ENCODE results near the gene SKI.
"Not testable (repeated sequence)": the region's sequence is repeated elsewhere in the genome, so short reads cannot be mapped to it uniquely, and the experiment has no call there.

The SKI gene

DNA sequence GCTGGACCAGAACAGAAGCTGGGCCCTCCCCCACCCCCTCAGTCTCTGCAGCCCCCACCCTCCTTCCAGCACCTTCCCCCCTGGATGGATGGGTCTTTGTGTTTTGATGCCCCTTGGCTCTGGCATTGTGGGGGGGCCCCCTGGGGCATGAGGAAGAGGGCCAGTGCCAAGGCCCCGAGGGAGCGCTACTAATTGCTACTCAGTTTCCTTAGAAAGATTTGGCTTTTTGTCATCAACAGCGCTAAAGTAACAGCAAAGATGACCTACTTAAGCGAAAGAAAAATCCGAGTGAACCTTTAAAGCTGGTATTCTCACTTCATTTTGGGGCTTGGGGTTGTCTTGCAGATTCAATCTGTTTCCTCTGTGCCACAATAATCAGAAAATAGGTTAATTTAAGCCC, 63.5 kb downstream of the SKI start:
- DNase-seq (ENCODE audit: low read depth, low spot score): no peak

DNA sequence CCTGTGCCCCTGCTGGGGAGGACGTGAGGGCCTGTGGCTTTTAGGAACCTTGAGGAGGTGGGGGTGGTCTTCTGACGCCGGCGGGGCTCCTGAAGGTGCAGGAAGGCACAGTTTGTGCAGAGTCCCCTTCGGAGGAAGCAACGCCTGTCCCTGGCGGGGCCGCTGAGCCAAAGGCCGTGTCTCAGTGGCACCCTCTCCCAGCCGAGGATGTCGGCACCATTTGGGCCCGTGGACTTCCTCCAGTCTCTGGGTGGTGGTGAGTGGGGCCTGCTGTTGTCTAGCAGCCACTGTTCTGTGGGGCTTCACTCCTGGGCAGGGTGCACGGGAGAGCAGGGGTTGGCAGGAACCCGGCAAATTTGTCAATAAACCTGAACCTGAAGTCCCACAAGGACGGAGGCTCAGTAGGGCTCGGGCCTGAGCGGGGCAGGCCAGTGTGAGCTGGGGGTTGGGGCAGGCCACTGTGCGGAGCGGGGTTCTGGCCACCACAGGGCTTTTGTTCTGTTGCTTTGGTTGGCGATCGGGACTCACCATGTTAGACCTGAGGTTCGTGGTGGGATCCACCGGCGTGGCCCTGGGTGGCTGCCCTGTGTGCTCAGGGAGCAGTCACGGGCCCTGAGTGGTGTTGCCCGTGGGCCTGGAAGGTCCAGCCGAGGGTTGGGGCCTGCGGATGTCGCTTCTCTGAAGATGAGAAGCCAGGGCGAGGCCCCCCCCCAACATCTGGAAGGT, 64.8 kb downstream of the SKI start:
- DNase-seq (ENCODE audit: low read depth, low spot score): no peak

DNA sequence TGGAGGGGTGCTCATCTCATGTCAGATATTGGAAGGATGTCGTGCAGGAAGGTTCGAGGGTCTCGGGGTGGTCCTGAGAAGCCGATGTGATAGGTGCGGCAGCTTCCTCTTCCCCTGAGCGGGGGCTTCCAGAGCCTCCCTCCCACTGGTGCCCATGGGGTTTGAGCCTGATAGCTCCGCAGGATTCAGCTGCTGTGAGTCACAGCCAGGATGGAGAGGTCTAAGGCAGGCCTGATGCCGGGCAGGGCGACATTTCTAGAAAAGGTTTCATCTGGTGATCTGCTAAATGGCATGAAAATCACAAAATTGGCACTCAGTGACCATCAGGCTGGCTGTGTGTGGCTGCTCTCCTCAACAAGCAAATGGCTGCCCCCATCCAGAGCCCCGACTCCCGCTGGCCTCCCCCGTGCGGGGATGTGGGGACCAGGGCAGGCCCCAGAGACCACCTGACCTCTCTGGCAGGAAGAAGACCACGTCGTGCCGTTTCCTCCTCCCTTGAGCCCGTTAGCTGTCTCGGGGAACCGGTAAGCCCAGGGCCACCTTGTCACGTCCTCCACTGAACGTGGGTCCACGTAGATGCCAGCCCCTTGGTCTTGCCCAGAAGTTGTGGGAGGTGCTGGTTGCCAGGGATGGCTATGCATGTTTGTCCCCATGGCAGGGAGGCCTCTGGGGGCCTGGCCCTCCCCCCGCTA, 66.1 kb downstream of the SKI start:
- no peak for DNase-seq (ENCODE audit: low read depth, low spot score)

DNA sequence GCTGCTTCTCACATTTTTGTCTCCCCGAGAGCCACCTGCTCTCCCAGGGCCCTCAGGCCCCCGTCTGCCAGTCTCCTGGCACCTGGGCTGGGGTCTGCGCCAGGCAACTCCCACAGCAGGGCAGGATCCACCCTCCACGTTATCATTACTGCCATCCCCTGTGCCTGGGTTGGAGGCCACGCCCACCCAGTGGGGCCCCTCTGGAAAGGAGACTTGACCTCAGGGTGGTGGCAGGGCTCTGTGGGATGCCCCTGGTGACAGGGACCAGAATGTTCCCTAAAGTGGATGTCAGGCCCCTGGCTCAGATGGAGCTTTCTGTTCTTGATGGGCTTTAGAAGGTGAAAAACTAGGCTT, 66.6 kb downstream of the SKI start:
- no peak for DNase-seq (ENCODE audit: low read depth, low spot score)

DNA sequence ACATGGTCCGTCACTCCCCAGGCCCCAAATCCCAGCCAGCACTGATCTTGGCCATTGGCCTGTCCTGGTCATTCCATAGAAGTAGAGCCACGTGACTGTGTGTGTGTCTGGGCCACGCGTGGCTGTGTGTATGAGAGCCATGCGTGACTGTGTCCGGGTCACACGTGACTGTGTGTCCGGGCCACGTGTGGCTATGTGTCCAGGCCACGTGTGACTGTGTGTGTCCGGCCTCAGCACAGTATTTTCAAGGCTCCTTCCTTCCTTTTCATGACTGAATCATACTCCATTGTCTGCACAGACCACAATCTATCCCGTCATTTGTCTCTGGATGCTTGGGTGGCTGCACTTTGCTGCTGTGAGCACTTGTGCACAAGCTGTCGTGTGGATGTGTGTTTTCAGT, 67.4 kb downstream of the SKI start:
- DNase-seq (ENCODE audit: low read depth, low spot score): no peak

DNA sequence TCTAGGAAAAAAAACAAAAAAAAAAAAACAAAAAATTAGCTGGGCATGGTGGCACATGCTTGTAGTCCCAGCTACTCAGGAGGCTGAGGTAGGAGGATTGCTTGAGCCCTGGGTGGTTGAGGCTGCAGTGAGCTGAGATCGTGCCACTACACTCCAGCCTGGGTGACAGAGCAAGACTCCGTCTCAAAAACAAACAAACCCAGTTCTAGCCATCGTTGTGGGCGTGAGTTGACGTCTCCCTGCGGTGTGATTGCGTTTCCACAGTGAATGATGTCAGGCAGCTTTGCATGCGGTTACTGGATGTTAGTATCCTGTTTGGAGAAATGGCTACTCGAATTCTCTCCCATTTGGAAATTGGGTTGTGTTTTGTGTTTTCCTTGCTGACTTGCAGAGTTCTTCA, 68.1 kb downstream of the SKI start:
- not testable (repeated sequence) for DNase-seq (ENCODE audit: low read depth, low spot score)

DNA sequence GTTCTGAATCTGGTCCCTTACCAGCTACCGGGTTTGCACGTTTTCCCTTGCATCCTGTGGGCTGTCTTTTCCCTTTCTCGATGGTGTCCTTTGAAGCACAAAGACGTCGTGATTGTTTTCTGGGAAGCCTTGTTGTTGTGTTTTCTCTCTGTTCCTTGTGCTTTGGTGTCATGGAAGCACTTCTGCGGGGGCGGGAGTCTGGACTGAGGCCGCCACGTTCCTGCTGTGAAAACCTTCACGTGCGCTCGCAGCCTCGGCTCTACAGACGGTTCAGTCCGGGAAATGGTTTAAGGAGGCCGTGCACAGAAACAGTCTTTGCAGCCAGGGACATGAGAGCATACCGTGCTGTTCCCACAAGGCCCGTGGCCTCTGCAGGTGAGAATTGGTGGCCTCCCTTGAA, 68.5 kb downstream of the SKI start:
- no peak for DNase-seq (ENCODE audit: low read depth, low spot score)

DNA sequence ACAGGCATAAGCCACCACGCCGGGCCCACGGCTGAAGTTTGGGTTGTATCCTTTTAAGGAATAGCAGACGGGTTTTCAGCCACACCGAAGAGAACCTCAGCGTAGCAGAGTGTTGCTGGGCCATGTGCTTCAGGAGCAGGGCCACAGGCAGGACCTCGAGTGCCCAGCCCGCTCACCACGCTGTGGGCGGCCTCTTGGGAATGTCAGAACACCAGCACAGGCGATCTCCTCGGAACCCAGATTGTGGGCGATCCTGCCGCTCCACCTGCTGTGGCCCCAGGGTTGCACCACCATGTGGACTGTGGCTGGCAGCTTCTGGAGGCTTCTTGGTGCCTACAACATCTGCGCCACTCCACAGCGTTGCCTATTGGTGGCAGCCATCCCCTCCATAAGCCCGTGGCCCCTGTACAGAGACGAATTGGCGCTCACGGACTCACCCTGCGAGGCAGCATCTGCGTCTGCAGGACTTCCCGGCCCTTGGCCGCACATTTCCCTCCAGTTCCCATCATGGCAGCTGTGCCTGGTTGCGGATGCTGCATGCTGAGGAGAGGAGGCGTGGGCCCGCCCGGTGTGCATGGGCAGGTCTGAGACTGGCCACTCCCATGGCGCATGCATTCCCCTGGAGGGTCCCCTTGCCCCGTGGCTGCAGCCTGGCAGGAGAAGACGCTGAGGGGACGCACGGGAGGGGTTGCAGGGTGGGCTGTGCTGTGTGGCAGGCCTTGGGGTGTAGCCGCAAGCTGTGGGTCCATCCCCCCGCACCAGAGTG, 69.3 kb downstream of the SKI start:
- DNase-seq (ENCODE audit: low read depth, low spot score): no peak

DNA sequence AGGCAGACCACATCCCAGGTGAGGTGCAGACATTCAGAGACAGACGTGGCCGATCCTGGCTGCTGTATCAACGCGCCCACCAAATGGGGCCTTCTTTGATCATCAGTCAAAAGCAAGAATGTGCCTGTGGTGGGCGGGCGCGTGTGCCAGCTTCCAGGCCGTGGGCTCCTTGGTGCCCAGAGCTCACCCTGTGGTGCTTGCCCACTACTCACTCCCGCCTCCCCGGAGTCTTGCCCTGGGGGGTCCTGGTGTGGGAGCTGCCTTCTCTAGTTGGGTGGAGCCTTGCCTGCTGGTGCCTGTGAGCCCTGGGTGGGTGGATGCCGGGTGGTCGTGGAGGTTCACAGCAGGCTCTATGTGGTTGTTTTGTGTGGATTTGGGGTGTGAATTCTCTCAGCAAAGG, 70.6 kb downstream of the SKI start:
- no peak for DNase-seq (ENCODE audit: low read depth, low spot score)

DNA sequence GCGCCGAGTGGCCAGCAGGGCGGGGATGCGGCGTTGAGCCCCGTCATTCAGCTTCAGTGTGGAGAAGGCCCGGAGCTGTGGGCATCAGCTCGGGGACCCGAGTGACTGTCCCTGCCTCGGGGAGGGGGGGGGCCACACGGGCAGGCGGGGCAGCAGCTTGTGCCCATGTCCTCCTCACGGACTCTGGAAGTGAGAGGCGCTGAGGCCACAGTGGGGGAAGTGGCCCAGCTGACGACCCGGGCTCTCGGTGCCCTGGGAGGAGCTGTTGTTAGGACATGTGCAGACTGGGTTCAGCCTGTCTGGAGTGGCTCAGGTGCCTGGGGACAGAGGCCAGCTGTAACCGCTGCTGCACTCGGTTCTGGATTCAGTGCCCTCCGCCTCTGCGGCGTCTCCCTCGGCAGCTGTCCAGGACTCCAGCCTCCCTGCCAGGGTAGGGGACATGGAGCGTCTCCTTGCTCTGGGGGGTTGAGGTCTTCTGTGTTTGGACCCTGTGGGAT, 71.1 kb downstream of the SKI start:
- DNase-seq (ENCODE audit: low read depth, low spot score): no peak

DNA sequence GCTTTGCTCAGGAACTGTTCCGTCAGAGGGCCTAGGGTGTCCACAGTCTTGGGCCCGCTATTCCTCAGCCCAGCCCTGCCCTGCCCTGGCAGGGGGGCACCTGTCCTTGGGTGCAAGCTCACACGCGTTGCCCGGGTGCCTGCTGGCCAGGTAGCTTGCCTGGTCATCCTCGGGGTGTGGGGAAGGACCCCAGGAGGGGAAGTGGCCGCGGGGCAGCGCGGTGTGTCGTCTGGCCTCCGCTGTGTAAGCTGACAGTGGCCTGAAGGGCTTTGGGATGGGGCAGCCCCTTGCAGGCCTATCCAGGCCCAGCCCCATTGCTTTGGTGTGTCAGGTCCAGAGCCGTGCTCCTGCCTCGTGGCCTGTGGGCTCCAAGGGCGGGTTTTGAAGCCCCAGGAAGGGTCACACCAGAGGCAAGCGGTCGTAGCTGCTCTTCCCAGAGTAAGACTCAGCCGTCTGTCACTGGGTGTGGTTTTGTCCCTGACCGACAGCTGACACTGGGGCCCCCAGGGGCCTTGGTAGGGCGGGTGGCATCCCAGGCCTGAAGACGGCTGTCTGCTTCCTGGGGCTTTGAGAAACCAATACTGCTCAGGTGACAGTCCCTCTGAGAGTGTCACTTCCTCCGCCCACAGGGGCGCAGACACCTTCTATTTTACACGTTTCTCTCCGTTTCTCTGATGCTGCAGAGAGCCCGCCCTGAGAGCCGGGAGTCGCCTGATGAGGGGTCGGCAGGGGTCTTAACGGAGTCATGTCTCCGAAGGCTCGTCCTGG, 72.1 kb downstream of the SKI start:
- DNase-seq (ENCODE audit: low read depth, low spot score): peak; percentile 58

DNA sequence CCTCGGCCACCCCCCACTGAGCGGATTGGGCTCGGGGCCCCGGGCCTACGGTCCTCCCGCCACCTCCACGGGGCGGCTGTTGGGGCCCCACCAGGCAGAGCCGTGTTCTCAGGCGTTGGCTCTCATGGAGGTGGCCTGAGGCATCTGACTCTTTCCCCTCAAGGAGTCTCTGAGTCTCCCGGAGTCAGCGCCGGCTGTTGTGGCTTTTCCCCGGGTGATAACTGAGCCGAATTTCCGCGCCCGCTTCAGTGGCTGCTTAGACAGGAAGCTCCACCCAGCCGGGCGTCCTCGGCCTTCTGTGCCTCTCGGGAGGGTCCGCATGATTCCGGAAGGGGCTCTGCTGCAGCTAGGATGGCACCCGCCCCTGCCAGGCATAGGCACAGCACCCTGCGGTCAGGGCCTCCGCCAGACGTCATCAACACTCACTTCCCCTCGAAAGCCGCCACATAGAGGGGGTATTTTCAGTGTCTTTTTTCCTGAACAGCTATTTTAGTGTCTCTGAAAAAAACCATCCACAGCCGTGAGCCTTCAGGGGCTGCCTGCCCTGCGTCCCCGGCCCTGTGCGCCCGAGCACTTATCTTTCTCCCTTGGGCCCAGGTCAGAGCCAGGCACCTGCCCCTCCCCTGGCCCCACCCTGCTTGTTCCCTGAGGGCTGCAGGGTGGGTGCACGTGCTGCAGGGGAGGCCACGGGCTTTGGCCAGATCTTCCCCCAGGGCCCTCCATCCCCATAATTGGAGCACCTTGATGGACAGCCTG, 72.9 kb downstream of the SKI start:
- peak; percentile 30 for DNase-seq (ENCODE audit: low read depth, low spot score)

DNA sequence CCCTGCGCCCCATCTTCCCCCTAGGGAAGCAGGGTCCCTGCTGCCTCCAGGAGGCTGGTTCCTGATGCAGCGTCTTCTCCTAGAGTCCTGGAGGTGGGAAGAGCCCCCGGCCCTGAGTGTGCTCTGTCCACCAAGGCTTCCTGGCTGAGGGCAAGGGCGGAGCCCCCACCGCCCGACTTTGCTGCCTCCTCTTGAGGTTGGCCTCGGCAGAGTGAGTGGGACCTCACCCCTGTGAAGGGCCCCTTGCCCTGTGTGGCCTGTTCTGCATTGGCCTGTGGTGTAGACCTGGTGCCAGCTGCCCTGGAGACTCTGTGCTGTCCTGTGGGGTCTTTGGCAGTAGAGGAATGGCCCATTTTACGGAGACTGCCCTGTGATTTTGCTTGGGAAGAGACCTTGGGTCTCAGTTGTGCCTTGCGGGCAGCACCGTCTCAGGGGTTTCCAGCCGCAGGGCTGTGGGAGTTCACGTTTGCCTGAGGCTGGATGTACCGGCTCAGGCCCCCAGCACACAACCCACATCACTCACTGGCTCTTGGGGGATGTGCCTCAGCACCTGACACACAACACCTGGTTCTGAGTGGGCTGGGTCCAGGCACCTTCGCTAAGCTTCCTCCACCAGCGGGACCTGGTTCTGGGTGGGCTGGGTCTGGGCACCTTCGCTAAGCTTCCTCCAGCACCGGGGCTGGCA, 73.6 kb downstream of the SKI start:
- no peak for DNase-seq (ENCODE audit: low read depth, low spot score)

DNA sequence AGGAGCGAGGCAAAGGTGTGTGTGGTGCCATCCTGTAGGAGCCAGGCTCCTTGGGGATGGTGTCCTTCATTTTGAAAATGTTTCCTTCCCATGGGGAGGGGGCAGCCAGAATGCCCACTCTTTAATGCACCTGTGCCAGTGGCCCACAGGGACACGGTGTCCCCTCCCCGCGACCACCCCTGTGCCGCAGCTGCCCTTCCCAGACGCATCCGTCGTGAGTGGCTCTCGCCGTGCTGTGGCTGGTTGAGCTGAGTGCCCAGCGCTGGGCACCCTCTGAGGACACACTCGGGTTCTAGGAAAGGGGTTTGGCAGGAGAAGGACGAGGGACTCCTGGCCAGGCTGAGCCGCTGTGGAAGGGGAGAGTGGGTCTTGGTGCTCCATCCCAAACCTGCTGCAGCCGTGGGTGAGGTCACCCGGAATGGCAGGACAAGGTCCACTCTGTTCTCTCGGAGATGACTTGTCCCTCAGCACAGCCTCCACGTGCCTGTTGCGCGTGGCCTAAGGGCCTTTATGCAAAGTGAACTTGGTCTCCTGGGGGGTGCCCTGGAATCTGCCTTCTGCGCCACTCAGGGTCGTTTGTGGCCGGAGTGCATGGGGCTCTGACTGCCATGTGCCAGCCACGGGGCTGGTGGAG, 74.3 kb downstream of the SKI start:
- DNase-seq (ENCODE audit: low read depth, low spot score): no peak

DNA sequence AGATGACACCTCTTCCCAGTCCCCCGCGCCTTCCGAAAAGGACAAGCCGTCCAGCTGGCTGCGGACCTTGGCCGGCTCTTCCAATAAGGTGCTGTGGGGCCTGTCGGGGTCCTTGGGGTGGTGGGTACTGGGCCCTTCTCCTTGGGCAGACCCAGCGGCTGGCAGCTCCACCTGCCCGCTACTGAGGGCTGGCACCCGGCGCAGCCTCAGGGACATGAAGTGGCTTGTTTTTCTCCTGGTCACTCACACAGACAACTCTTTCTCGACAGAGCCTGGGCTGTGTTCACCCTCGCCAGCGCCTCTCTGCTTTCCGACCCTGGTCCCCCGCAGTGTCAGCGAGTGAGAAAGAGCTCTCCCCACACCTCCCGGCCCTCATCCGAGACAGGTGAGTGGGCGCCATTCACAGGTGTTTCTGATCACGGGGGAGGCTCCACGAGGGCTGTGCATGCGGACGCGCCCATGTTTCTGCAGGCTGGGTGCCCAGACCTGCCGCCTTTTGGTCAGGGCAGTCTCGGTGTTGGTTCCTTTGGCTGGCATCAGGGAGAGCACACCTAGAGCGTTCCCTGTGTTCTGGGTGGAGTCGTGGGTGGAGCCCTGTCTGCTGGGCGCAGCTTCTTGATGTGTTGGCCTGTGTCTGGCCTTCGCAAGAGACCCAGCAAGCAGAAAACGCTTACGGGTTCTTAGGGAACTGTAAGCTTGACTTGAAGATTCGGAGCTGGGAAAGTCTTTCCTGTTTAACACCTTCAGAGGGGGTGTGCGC, 75.1 kb downstream of the SKI start:
- no peak for DNase-seq (ENCODE audit: low read depth, low spot score)

DNA sequence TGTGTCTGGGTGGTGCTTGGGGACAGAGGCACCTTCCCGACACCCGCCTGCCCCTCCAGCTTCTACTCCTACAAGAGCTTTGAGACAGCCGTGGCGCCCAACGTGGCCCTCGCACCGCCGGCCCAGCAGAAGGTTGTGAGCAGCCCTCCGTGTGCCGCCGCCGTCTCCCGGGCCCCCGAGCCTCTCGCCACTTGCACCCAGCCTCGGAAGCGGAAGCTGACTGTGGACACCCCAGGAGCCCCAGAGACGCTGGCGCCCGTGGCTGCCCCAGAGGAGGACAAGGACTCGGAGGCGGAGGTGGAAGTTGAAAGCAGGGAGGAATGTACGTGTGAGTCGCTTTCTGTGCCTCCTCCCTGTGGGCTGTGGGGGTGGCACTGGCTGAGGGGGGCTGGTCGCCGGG, 75.7 kb downstream of the SKI start:
- no peak for DNase-seq (ENCODE audit: low read depth, low spot score)

DNA sequence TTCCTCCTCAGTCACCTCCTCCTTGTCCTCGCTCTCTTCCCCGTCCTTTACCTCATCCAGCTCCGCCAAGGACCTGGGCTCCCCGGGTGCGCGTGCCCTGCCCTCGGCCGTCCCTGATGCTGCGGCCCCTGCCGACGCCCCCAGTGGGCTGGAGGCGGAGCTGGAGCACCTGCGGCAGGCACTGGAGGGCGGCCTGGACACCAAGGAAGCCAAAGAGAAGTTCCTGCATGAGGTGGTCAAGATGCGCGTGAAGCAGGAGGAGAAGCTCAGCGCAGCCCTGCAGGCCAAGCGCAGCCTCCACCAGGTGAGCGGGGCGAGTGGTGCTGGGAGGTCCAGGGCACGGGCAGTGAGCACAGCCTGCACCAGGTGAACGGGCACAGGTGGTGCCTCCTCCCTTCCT, 76.2 kb downstream of the SKI start:
- DNase-seq (ENCODE audit: low read depth, low spot score): no peak

DNA sequence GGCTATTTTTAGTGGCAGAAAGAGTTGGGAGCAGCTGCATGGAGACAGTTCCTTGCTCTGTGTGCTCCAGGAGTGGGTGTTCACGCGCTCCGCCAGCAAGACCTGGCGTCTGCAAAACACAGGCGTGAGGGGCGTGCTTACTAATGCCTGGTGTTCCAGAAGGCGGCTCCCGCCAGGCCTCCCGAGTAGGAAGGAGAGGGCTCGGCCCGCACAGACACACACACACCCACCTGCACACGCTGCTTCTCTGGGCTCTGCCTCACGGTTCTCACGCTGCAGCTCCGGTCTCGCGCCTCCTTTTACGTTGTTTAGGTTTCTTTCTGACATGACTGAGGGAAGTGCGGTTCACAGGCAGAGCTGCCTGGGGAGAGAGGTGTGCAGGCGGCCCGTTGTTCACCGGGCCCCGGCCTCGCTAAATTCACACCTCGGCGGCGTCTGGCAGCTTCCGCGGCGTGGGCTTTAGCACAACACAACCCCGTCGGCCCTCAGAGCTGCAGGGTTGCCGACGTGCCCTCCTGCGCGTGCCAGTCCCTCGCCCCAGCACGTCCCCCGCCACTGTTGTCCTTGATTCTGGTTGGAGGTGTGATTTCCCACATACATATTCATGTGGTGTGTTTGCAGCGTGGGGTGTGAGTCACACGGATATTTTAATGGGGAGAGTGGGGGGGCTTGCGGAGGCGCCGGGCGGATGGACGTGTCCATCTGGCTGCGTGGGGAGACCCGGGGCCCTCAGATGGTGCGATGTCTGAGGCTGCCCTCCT, 77.0 kb downstream of the SKI start:
- DNase-seq (ENCODE audit: low read depth, low spot score): no peak

Data from activated naive CD8-positive, alpha-beta T cell treated with anti-CD3 and anti-CD28 coated beads, Interleukin-2, amount 50 U/mL, for 16 hours (primary cell).